Stimulated activated CD4-positive, alpha-beta T cell treated with anti-CD3 and anti-CD28 coated beads, TNF-alpha, amount 100 ng/mL, for 48 hours (primary cell): Measurements from ENCODE around the gene ANKRD62.
"Not testable (repeated sequence)": the region's sequence is repeated elsewhere in the genome, so short reads cannot be mapped to it uniquely, and the experiment has no call there.

Experiments used
- DNase-seq, 3 donors: peaks; one replicate each; pipeline ENCODE4 v3.0.0-alpha.2; 2020; ENCODE audit warnings: low read depth in 3 of 3

ANKRD62 gene

GRCh38 chr18:12066910-12067511 lies 26.6 kb upstream of the ANKRD62 start:
- DNase-seq, result no peak

GRCh38 chr18:12067671-12068070 lies 26.0 kb upstream of the ANKRD62 start:
- no peak for DNase-seq

GRCh38 chr18:12068316-12068949 lies 25.2 kb upstream of the ANKRD62 start:
- DNase-seq, result not testable (repeated sequence)

- DNase-seq, result no peak
Observed at GRCh38 chr18:12068950-12069320, 24.7 kb upstream of the ANKRD62 start.

GRCh38 chr18:12071066-12071465 lies 22.6 kb upstream of the ANKRD62 start:
- DNase-seq, result not testable (repeated sequence)

- DNase-seq, result no peak
Observed at GRCh38 chr18:12072996-12073395, 20.6 kb upstream of the ANKRD62 start.

GRCh38 chr18:12074736-12075135 lies 18.9 kb upstream of the ANKRD62 start:
- DNase-seq, result no peak

- no peak for DNase-seq
Observed at GRCh38 chr18:12076424-12077140, 17.1 kb upstream of the ANKRD62 start.

GRCh38 chr18:12077994-12078393 lies 15.6 kb upstream of the ANKRD62 start:
- not testable (repeated sequence) for DNase-seq

GRCh38 chr18:12079491-12080237 lies 14.0 kb upstream of the ANKRD62 start:
- DNase-seq, result no peak

- no peak for DNase-seq
Observed at GRCh38 chr18:12085136-12085535, 8.5 kb upstream of the ANKRD62 start.

- DNase-seq, result no peak
Observed at GRCh38 chr18:12085786-12086185, 7.9 kb upstream of the ANKRD62 start.

GRCh38 chr18:12086249-12086648 lies 7.4 kb upstream of the ANKRD62 start:
- DNase-seq, result no peak

GRCh38 chr18:12086677-12087470 lies 6.8 kb upstream of the ANKRD62 start:
- DNase-seq, result no peak

- no peak for DNase-seq
Observed at GRCh38 chr18:12087471-12088025, 6.1 kb upstream of the ANKRD62 start.

- no peak for DNase-seq
Observed at GRCh38 chr18:12088096-12088495, 5.5 kb upstream of the ANKRD62 start.

- no peak for DNase-seq
Observed at GRCh38 chr18:12088731-12089375, 4.8 kb upstream of the ANKRD62 start.

GRCh38 chr18:12091538-12092141 lies 2.0 kb upstream of the ANKRD62 start:
- no peak for DNase-seq

GRCh38 chr18:12092398-12093229 lies 1.0 kb upstream of the ANKRD62 start:
- DNase-seq, result no peak
